Loucy (cell line): Measurements from ENCODE around the gene PA2G4.

Experiments used
- EZH2phosphoT487 ChIP-seq: fragments of 200-600 bp; IDR thresholded peaks from 2 replicates; pipeline ENCODE4 v1.6.1; 2018; ENCODE audit warnings: antibody characterized with exemption, mild to moderate bottlenecking, moderate library complexity, borderline replicate concordance
- TF ChIP-seq, protein P1 (sequence below): fragments of 200-600 bp; sonication (generic); conservative IDR thresholded peaks from 2 replicates; pipeline ENCODE4 v1.5.1; 2014; ENCODE audit warnings: mild to moderate bottlenecking, antibody characterized with exemption, low read length

DNA sequence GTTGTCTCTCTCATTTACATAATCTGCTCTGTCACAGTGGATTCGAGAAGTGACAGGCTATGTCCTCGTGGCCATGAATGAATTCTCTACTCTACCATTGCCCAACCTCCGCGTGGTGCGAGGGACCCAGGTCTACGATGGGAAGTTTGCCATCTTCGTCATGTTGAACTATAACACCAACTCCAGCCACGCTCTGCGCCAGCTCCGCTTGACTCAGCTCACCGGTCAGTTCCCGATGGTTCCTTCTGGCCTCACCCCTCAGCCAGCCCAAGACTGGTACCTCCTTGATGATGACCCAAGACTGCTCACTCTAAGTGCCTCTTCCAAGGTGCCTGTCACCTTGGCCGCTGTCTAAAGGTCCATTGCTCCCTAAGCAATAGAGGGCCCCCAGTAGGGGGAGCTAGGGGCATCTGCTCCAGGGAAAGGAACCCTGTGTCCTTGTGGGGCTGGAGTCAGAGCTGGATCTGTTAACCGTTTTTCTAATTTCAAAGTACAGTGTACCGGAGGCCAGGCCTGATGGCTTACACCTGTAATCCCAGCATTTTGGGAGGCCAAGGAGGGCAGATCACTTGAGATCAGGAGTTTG is 19.3 kb upstream of the PA2G4 start:
- TF ChIP-seq, protein P1, sequence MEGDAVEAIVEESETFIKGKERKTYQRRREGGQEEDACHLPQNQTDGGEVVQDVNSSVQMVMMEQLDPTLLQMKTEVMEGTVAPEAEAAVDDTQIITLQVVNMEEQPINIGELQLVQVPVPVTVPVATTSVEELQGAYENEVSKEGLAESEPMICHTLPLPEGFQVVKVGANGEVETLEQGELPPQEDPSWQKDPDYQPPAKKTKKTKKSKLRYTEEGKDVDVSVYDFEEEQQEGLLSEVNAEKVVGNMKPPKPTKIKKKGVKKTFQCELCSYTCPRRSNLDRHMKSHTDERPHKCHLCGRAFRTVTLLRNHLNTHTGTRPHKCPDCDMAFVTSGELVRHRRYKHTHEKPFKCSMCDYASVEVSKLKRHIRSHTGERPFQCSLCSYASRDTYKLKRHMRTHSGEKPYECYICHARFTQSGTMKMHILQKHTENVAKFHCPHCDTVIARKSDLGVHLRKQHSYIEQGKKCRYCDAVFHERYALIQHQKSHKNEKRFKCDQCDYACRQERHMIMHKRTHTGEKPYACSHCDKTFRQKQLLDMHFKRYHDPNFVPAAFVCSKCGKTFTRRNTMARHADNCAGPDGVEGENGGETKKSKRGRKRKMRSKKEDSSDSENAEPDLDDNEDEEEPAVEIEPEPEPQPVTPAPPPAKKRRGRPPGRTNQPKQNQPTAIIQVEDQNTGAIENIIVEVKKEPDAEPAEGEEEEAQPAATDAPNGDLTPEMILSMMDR, result peak; percentile 76
- TF ChIP-seq EZH2phosphoT487, result no peak
